SJCRH30 (cell line): ENCODE measurements around the gene CD14. TPM values are rescaled to one million over a fixed set of nuclear protein-coding genes. Genes with fewer than 3 reads are reported as not detected.
A peak's percentile ranks its signal among the peaks of the same experiment; 100 is the strongest.
"Not testable (repeated sequence)": the region's sequence is repeated elsewhere in the genome, so short reads cannot be mapped to it uniquely, and the experiment has no call there.

Experiments
- DNase-seq, 2 experiments: peaks; one replicate each; pipeline ENCODE4 v3.0.0-alpha.2; 2015 to 2020
- H3K27ac ChIP-seq: fragments of 250-450 bp; sonication (Bioruptor Pico); 2 replicates; pipeline ENCODE4 v1.5.1; 2020; ENCODE audit warnings: mild to moderate bottlenecking, moderate library complexity
- H3K27me3 ChIP-seq: fragments of 250-450 bp; sonication (Bioruptor Pico); 2 replicates; pipeline ENCODE4 v1.5.1; 2020; ENCODE audit warnings: mild to moderate bottlenecking, moderate library complexity
- H3K36me3 ChIP-seq: fragments of 250-450 bp; sonication (Bioruptor Pico); 2 replicates; pipeline ENCODE4 v1.5.1; 2020; ENCODE audit warnings: mild to moderate bottlenecking, moderate library complexity
- H3K4me1 ChIP-seq: fragments of 250-450 bp; sonication (Bioruptor Pico); 2 replicates; pipeline ENCODE4 v1.5.1; 2020; ENCODE audit warnings: mild to moderate bottlenecking, moderate library complexity
- H3K4me3 ChIP-seq: fragments of 250-450 bp; sonication (Bioruptor Pico); 2 replicates; pipeline ENCODE4 v1.5.1; 2020; ENCODE audit warnings: mild to moderate bottlenecking, moderate library complexity
- H3K9me3 ChIP-seq: fragments of 250-450 bp; sonication (Bioruptor Pico); replicated peaks from 2 replicates; pipeline ENCODE4 v1.5.1; 2020; ENCODE audit warnings: mild to moderate bottlenecking, moderate library complexity
- total RNA-seq: library from RNA; depleted of rRNA; stranded (reverse); fragments of >200 nt; shearing (Covaris generic); gene quantifications from 2 replicates; pipeline ENCODE4 v1.2.3, GENCODE V29; 2014

Gene CD14
- total RNA-seq, 1 experiment from 2014 or later = 0.38 TPM

- Histone ChIP-seq H3K27ac (no peak overlapping the region), H3K9me3 (no peaks in the 10 kb centered on the region; the same call in 1 of the 2 replicates), H3K4me3 (no peak overlapping the region), H3K27me3 (no peaks in the 10 kb centered on the region), H3K4me1 (no peaks in the 10 kb centered on the region), H3K36me3 (no peaks in the 10 kb centered on the region)
- DNase-seq = no peak
Measured at GRCh38 chr5:140627972-140628371, 5.0 kb downstream of the CD14 start.

DNA sequence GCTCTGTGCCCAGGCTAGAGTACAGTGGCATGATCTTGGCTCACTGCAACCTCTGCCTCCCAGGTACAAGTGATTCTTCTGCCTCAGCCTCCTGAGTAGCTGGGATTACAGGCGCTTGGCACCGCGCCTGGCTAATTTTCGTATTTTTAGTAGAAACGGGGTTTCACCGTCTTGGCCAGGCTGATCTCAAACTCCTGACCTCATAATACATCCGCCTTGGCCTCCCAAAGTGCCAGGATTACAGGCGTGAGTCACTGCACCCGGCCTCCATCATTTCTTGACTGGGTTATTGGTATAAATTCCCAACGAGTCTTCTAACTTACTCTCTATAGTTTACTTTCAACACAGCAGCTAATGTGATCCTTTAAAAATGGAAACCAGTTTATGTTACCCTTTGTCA, 8.1 kb downstream of the CD14 start:
- not testable (repeated sequence) for H3K4me3 ChIP-seq, H3K27ac ChIP-seq, H3K36me3 ChIP-seq, H3K9me3 ChIP-seq, H3K4me1 ChIP-seq, DNase-seq, H3K27me3 ChIP-seq

DNA sequence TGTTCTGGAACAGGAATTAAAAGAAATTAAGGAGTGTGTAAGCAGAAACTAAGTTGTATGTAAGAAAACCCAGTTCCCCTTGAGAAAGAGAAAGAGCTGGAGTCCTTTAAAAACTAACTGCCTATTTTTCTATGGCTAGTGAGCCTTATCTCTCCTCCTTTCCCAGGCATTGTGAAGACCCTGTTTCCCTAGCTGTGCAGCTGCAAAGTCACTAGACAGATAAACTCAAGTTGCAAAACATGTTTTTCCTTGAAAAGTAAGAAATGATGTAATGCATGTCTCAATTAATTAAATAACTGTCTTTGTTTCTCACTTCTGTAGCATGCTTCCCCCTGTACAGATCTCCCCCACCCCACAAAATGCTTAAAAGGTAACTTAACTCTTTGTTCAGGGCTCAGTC, 9.9 kb downstream of the CD14 start:
- not testable (repeated sequence) for H3K36me3 ChIP-seq, H3K27me3 ChIP-seq, DNase-seq, H3K27ac ChIP-seq, H3K4me3 ChIP-seq, H3K9me3 ChIP-seq, H3K4me1 ChIP-seq

- H3K4me3 ChIP-seq = no peak overlapping the region
- no peaks in the 10 kb centered on the region for H3K27me3 ChIP-seq
- H3K4me1 ChIP-seq = no peaks in the 10 kb centered on the region
- no peak overlapping the region for H3K27ac ChIP-seq
- H3K36me3 ChIP-seq = no peaks in the 10 kb centered on the region
- no peak for DNase-seq
- no peaks in the 10 kb centered on the region; the same call in 1 of the 2 replicates for H3K9me3 ChIP-seq
Measured at GRCh38 chr5:140622301-140622700, 10.7 kb downstream of the CD14 start.

DNA sequence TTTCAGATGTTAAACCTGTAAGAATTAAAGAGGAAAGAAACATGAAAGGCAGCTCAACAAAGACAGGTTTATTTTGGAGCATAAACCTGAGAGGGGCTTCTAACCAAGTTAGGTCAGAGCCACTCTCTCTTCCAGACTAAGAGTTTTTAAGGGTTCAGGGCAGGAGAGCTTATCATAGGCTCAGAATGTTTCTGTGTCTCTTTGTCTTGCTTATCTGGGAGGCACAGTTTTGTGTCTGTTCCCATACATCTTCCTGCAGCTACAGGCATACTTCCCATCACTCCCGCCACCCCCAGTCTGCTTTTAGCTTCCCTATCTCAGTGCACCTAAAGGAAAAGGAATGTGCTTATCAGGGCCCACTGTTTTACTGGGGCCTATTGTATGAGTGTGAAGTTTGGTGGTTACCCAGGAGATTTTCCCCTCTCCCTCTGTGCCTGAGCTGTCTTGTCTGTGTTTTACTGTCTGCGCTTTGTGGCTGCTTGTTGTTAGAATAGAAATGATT, 21.9 kb downstream of the CD14 start:
- Histone ChIP-seq H3K4me3 (no peak overlapping the region), H3K27ac (no peak overlapping the region), H3K27me3 (no peaks in the 10 kb centered on the region), H3K9me3 (peaks cover 12% of the 10 kb centered on the region), H3K4me1 (no peaks in the 10 kb centered on the region; the same call in 1 of the 2 replicates), H3K36me3 (no peaks in the 10 kb centered on the region)
- DNase-seq = no peak

DNA sequence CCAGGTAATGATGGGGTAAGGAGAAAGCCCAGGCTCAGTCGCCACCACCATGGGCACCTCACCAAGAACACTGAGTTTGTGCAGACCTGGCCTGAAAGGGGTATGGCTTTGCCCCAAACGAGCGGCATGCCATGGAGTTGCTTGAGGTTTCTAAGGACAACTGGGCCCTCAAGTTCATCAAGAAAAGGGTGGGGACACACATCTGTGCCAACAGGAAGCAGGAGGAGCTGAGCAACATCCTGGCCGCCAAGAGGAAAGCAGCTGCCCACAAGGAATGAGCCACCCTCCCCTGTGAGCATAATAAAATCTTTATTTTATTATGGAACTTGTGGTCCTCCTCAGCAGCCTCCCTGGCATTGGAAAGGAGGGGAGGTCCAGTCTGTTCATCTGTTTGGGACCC, 23.8 kb downstream of the CD14 start:
- no peaks in the 10 kb centered on the region for H3K27me3 ChIP-seq
- no peaks in the 10 kb centered on the region; the same call in 1 of the 2 replicates for H3K4me1 ChIP-seq
- H3K4me3 ChIP-seq = no peak overlapping the region
- DNase-seq = peak; percentile 24 to 33
- peaks cover 12% of the 10 kb centered on the region for H3K9me3 ChIP-seq
- no peaks in the 10 kb centered on the region for H3K36me3 ChIP-seq
- H3K27ac ChIP-seq = no peak overlapping the region

DNA sequence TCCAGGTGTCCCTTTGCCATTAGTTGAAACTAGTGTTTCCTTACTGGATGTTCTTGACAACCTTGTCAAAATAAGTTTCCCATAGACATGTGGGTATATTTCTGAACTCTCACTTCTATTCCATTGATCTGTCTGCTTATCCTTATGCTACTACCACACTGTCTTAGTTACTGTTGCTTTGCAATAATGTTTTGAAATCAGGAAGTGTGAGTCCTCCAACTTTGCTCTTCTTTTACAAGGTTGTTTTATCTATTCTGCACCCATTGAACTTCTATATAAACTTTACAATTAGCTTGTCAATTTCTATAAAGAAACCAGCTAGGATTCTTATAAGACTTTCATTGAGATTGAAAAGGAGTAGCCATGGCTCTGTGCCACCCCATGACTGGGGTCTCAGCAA, 24.3 kb downstream of the CD14 start:
- no peaks in the 10 kb centered on the region; the same call in 1 of the 2 replicates for H3K4me1 ChIP-seq
- peaks cover 12% of the 10 kb centered on the region for H3K9me3 ChIP-seq
- no peak overlapping the region for H3K4me3 ChIP-seq
- no peaks in the 10 kb centered on the region for H3K27me3 ChIP-seq
- H3K27ac ChIP-seq = no peak overlapping the region
- DNase-seq = no peak
- H3K36me3 ChIP-seq = no peaks in the 10 kb centered on the region

DNA sequence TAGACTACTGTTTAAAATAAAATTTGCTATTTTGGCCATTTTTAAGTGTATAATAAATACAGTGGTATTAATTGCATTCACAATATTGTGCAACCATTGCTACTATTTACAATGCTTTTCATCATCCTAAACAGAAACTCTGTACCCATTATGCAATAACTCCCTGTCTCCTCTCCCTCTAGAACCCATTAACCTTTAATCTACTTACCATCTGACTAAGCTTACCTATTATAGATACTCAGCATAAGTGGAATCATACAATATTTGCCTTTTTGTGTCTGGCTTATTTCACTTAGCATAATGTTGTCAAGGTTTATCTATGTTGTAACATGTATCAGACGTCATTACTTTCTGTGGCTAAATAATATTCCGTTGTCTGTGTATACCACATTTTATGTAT, 25.9 kb downstream of the CD14 start:
- Histone ChIP-seq H3K9me3 (peaks cover 12% of the 10 kb centered on the region), H3K4me1 (no peaks in the 10 kb centered on the region; the same call in 1 of the 2 replicates), H3K27me3 (no peaks in the 10 kb centered on the region), H3K27ac (no peak overlapping the region), H3K36me3 (no peaks in the 10 kb centered on the region), H3K4me3 (no peak overlapping the region)
- DNase-seq = no peak

DNA sequence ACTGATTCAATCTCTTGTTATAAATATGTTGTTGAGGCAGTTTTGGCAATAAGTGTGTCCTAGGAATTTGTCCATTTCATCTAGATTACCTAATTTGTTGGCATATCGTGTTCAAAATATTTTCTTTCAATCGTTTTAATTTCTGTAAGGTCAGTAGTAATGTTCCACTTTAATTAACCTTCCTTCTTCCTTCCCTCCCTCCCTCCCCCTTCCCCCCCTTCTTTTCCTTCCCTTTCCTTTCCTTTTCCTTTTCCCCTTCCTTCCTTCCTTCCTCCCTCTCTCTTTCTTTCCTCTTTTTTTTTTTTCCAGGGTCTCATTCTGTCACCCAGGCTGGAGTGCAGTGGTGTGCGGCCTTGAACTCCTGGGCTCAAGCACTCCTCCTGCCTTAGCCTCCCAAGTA, 27.1 kb downstream of the CD14 start:
- no peak overlapping the region for H3K27ac ChIP-seq
- H3K9me3 ChIP-seq = peaks cover 4% of the 10 kb centered on the region; the same call in 1 of the 2 replicates
- DNase-seq = no peak
- no peaks in the 10 kb centered on the region for H3K27me3 ChIP-seq
- H3K4me3 ChIP-seq = no peak overlapping the region
- H3K4me1 ChIP-seq = no peaks in the 10 kb centered on the region; the same call in 1 of the 2 replicates
- H3K36me3 ChIP-seq = no peaks in the 10 kb centered on the region

DNA sequence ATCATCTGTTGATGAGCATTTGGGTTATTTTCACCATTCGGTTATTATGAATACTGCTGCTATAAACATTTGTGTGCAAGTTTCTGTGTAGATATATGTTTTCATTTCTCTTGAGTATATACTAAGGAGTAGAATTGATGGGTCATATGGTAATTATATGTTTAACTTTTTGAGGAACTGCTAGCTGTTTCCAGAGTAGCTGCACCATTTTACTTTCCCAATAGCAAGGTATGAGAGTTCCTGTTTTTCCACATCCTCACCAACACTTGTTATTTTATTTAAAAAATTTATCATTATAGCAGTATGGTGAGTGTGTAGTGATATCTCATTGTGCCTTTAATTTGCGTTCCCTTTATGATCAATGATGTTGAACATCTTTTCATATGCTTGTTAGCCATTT, 29.2 kb downstream of the CD14 start:
- Histone ChIP-seq H3K36me3 (no peaks in the 10 kb centered on the region), H3K4me3 (no peak overlapping the region)
- DNase-seq = no peak

DNA sequence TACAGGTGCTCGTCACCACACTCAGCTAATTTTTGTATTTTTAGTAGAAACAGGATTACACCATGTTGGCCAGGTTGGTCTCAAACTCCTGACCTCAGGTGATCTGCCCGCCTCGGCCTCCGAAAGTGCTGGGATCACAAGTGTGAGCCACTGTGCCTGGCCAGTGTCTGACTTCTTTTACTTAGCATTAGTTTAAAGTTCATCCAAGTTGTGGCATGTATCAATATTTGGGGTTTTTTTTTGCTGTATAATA, 29.6 kb downstream of the CD14 start:
- H3K4me3 ChIP-seq, H3K4me1 ChIP-seq, H3K27ac ChIP-seq, DNase-seq, H3K27me3 ChIP-seq, H3K9me3 ChIP-seq, H3K36me3 ChIP-seq: not testable (repeated sequence)

More for the DNA sequence above, 29.2 kb downstream of the CD14 start:
- Histone ChIP-seq H3K27ac (no peak overlapping the region), H3K27me3 (no peaks in the 10 kb centered on the region), H3K9me3 (no peaks in the 10 kb centered on the region), H3K4me1 (no peaks in the 10 kb centered on the region; the same call in 1 of the 2 replicates)

GRCh38 chr5:140602147-140602546, 30.8 kb downstream of the CD14 start:
- no peaks in the 10 kb centered on the region for H3K9me3 ChIP-seq
- no peak overlapping the region for H3K27ac ChIP-seq
- no peaks in the 10 kb centered on the region for H3K27me3 ChIP-seq
- H3K4me3 ChIP-seq = no peak overlapping the region
- no peaks in the 10 kb centered on the region for H3K4me1 ChIP-seq
- H3K36me3 ChIP-seq = no peaks in the 10 kb centered on the region
- DNase-seq = no peak

DNA sequence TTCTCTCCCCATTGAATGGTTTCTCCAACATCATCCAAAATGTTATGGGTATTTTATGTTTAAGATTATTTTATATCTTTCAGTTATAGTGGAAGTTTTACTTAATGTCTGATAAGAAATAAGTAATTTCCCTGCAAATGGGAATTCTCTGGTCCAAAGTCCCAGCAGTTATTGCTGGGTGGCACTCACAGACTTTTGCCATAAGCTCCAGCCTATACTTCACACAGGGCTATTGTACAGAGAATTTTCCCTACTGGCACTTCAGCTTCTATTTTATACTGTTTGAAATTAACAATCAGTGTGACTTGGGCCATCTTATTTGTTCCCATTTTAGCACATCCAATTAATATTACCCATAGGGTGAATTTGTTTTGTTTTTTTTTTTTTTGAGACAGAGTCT, 32.9 kb downstream of the CD14 start:
- H3K4me3 ChIP-seq = no peak overlapping the region
- H3K27ac ChIP-seq = no peak overlapping the region
- no peaks in the 10 kb centered on the region for H3K4me1 ChIP-seq
- DNase-seq = no peak
- H3K9me3 ChIP-seq = no peaks in the 10 kb centered on the region
- no peaks in the 10 kb centered on the region for H3K36me3 ChIP-seq
- no peaks in the 10 kb centered on the region for H3K27me3 ChIP-seq

DNA sequence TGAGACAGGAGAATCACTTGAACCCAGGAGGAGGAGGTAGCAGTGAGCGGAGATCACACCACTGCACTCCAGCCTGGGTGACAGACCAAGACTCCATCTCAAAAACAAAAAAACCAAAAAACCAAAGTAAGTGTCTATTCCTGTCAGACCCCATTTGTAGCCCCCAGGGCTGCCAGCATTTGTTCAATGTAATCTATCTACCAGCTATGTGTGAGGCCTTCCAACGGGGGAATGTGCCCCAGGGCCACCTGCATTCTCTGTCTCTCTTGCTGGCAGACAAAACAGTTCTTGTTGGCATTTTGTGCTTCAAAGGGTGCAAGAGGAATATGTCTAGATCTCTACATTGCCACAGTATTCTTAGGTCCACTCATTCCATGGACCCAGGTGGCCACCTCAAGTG, 34.1 kb downstream of the CD14 start:
- DNase-seq = no peak
- Histone ChIP-seq H3K36me3 (no peaks in the 10 kb centered on the region), H3K4me3 (no peak overlapping the region), H3K4me1 (no peaks in the 10 kb centered on the region), H3K27me3 (no peaks in the 10 kb centered on the region), H3K27ac (no peak overlapping the region), H3K9me3 (no peaks in the 10 kb centered on the region)

GRCh38 chr5:140596321-140596741, 36.6 kb downstream of the CD14 start:
- Histone ChIP-seq H3K4me3 (no peak overlapping the region), H3K9me3 (no peaks in the 10 kb centered on the region), H3K4me1 (no peaks in the 10 kb centered on the region), H3K27me3 (no peaks in the 10 kb centered on the region), H3K27ac (no peak overlapping the region), H3K36me3 (no peaks in the 10 kb centered on the region)
- DNase-seq = no peak

DNA sequence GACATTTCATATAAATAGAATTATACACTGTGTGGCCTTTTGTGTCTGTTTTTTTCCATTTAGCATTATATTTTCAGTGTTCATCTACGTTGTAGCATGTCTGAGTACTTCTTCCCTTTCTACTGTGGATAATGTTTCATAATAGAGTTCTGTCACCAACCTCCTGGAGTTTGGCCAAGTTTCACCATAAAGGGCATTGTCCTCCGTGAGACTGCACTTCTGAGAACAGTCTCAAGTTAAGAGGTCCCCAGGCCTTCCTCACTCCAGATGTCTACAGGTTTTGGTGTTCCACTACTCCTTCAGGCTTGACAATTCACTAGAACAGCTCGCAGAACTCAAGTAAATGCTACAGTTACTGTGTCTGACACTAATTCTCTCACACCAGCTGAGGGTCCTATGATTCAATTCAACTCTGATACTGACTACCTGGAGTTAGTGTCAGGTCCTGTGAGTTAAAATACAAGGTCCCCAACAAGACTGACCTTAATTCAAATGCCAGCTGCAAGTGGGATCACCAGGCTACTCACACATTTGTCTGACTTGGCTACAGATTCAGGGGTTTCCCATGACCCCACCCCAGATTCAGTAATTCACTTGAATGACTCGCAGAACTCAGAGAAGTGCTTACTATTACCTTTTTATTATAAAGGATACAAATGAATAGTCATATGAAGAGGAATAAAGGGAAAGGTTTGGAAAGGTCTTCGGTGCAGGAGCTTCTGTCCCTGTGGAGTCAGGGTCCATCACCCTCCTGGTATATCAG, 37.3 kb downstream of the CD14 start:
- DNase-seq = peak in 1 of 2 experiments; percentile 44
- Histone ChIP-seq H3K4me3 (no peak overlapping the region), H3K4me1 (no peaks in the 10 kb centered on the region), H3K27ac (no peak overlapping the region), H3K9me3 (no peaks in the 10 kb centered on the region), H3K36me3 (no peaks in the 10 kb centered on the region), H3K27me3 (no peaks in the 10 kb centered on the region)
